NB4 (cell line): ENCODE results near the gene TMEM131L.

ENCODE experiments used
- CTCF ChIP-seq: IDR thresholded peaks from one replicate; pipeline ENCODE4 v1.5.1; 2012; ENCODE audit warnings: low read depth, low read length
- MYC ChIP-seq: IDR thresholded peaks from 2 replicates; pipeline ENCODE4 v1.6.1; 2011; ENCODE audit warnings: low read depth, low read length
- POLR2A ChIP-seq: IDR thresholded peaks from 2 replicates; pipeline ENCODE4 v1.6.1; 2011; ENCODE audit warnings: mild to moderate bottlenecking; ENCODE audit not compliant: insufficient read length; ENCODE audit errors: extremely low read depth

GRCh38 chr4:153646261-153646660 lies 180.1 kb downstream of the TMEM131L start:
- no peak for TF ChIP-seq CTCF
- TF ChIP-seq POLR2A: no peak
- no peak for TF ChIP-seq MYC
